ENCODE measurements around the gene CDX2.

DNA sequence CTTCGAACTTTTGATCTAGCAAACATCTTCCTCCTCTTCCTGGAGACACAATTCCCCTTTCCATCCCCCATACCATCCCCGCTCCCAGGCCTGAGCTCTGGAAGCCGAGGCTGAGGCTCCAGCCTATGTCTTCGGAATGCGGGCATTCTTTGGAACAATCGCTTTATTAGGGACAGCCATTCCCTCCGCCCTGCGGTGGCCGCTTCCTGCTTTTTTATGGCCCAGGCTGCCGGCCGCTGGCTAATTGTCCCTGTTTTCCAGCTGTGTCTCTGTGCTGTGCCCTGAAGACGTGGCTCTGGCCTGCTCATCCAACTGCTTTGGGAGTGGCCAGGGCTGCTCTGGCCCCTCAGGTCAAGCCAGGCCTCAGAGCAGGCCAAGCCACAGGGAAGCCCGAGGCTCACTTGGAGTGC lies 2.1 kb upstream of the CDX2 start:
- TF ChIP-seq POLR2A (IDR thresholded peaks at IDR 0.05): peak; percentile 88
- no peak for TF ChIP-seq CTCF (IDR thresholded peaks at IDR 0.05)
